Measurements from ENCODE around the gene SNX10. TPM values are rescaled to one million over a fixed set of nuclear protein-coding genes. Genes with fewer than 3 reads are reported as not detected.

Gene SNX10
- total RNA-seq, 4 donors from 2014 or later: 1.9 to 6.9 (median 4.0) TPM

DNA sequence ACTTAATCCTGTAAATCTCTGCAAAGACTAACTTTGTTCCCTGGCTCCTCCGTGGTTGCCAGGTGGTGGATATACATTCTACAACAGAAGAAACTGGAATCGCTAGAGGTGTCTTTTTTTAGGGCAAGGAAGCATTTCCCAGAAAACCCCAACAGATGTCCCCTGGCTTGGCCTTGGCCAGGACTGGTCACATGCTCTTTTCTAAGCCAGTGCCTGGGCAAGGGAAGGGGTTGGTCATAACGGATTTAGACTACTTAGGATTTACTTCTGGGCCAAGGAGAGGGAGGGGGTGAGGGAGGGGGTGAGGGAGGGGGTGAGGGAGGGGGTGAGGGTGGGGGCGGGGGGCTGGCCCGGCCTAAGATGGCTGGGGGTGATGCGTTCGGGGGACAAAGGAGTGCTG lies 105.7 kb downstream of the SNX10 start:
- H3K4me3 ChIP-seq: no peak overlapping the region
- peaks cover 8% of the 10 kb centered on the region for H3K27me3 ChIP-seq
- TF ChIP-seq POLR2AphosphoS5 (IDR thresholded peaks at IDR 0.05): no peak
- TF ChIP-seq, protein P1, sequence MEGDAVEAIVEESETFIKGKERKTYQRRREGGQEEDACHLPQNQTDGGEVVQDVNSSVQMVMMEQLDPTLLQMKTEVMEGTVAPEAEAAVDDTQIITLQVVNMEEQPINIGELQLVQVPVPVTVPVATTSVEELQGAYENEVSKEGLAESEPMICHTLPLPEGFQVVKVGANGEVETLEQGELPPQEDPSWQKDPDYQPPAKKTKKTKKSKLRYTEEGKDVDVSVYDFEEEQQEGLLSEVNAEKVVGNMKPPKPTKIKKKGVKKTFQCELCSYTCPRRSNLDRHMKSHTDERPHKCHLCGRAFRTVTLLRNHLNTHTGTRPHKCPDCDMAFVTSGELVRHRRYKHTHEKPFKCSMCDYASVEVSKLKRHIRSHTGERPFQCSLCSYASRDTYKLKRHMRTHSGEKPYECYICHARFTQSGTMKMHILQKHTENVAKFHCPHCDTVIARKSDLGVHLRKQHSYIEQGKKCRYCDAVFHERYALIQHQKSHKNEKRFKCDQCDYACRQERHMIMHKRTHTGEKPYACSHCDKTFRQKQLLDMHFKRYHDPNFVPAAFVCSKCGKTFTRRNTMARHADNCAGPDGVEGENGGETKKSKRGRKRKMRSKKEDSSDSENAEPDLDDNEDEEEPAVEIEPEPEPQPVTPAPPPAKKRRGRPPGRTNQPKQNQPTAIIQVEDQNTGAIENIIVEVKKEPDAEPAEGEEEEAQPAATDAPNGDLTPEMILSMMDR (IDR thresholded peaks at IDR 0.05): no peak
- TF ChIP-seq POLR2A (IDR thresholded peaks at IDR 0.05): no peak
- TF ChIP-seq EP300 (IDR thresholded peaks at IDR 0.05): no peak
- H3K36me3 ChIP-seq: no peaks in the 10 kb centered on the region
- H3K9me3 ChIP-seq: no peaks in the 10 kb centered on the region
- peaks cover 0 to 21% (median 0%) of the 10 kb centered on the region in 3 donors for H3K4me1 ChIP-seq
- no peak for ATAC-seq
- peak overlapping the region in 2 of 4 donors; percentile 78 to 80 for H3K27ac ChIP-seq
- 35 to 63% methylated on average over 4 to 5 of the region's 7 CpGs for WGBS, 2 donors (ENCODE audit: low coverage in 1 of 2)

DNA sequence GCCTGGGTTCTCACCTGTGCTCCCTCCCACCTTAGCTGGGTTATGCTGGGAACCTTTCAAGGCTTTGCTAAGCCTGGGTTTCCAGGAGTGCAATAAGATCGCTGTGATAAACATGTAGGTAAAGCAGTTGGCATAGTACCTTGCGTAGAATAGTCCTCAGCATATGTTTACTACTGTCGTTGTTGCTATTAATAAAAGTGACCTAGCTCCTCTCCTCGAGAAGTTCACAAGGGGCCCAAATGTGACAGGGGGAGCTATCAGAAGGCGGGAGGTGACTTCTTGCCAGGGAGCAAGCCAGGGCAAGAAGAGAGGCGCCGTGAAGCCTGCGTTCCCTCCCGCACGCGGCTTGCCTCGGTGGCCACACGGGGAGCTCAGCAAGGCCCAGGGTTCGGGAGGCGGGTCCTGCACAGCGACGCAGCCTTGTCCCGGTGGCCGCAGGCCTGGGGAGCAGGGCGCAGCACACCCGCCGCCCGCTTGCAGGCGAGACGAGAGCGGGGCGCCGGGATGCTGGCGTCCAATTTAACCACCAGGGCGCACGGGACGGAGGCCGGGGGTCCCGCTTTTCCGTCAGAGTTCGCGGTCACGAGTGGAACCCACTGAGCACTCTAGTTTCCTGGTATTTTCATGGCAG lies 106.2 kb downstream of the SNX10 start:
- Histone ChIP-seq H3K4me3 (peak overlapping the region; percentile 58 to 72), H3K4me1 (peaks cover 0 to 21% (median 0%) of the 10 kb centered on the region in 3 donors), H3K9me3 (no peaks in the 10 kb centered on the region), H3K27me3 (peaks cover 7% of the 10 kb centered on the region), H3K27ac (peak overlapping the region in 3 of 4 donors; percentile 21 to 80 (median 78)), H3K36me3 (no peaks in the 10 kb centered on the region)
- peak; percentile 48 for ATAC-seq
- 0 to 70% methylated on average over 1 to 2 of the region's 38 CpGs for WGBS, 2 donors (ENCODE audit: low coverage in 1 of 2)
- TF ChIP-seq, protein P1 (IDR thresholded peaks at IDR 0.05): no peak
- TF ChIP-seq POLR2A (IDR thresholded peaks at IDR 0.05): no peak
- TF ChIP-seq EP300 (IDR thresholded peaks at IDR 0.05): no peak
- TF ChIP-seq POLR2AphosphoS5 (IDR thresholded peaks at IDR 0.05): no peak

GRCh38 chr7:26398427-26398755 lies 106.7 kb downstream of the SNX10 start:
- Histone ChIP-seq H3K27me3 (peaks cover 6% of the 10 kb centered on the region), H3K4me3 (peak overlapping the region; percentile 58 to 72), H3K4me1 (peaks cover 0 to 21% (median 0%) of the 10 kb centered on the region in 3 donors), H3K36me3 (no peaks in the 10 kb centered on the region), H3K27ac (peak overlapping the region in 3 of 4 donors; percentile 21 to 80 (median 78)), H3K9me3 (no peaks in the 10 kb centered on the region)
- peak; percentile 92 for ATAC-seq
- TF ChIP-seq, protein P1 (IDR thresholded peaks at IDR 0.05): peak in 1 of 4 experiments; percentile 14
- TF ChIP-seq POLR2AphosphoS5 (IDR thresholded peaks at IDR 0.05) (no peak), EP300 (IDR thresholded peaks at IDR 0.05) (no peak), POLR2A (IDR thresholded peaks at IDR 0.05) (peak in 1 of 2 donors; percentile 8)
- 0% methylated on average over 2 of the region's 36 CpGs; no CpG with 5 or more reads in 1 of the 2 donors for WGBS, 2 donors (ENCODE audit: low coverage in 1 of 2)

- peak overlapping the region in 3 of 4 donors; percentile 21 to 80 (median 78) for H3K27ac ChIP-seq
- peak overlapping the region; percentile 58 to 72 for H3K4me3 ChIP-seq
- ATAC-seq: peak; percentile 47
- TF ChIP-seq EP300 (IDR thresholded peaks at IDR 0.05) (no peak), POLR2AphosphoS5 (IDR thresholded peaks at IDR 0.05) (no peak), POLR2A (IDR thresholded peaks at IDR 0.05) (no peak)
- TF ChIP-seq, protein P1 (IDR thresholded peaks at IDR 0.05): peak in 2 of 4 experiments; percentile 14 to 23
- 1% methylated on average over 24 to 28 of the region's 52 CpGs for WGBS, 2 donors (ENCODE audit: low coverage in 1 of 2)
- H3K36me3 ChIP-seq: no peaks in the 10 kb centered on the region
- peaks cover 1% of the 10 kb centered on the region for H3K27me3 ChIP-seq
- no peaks in the 10 kb centered on the region for H3K9me3 ChIP-seq
- H3K4me1 ChIP-seq: peaks cover 0 to 21% (median 0%) of the 10 kb centered on the region in 3 donors
These were observed 107.3 kb downstream of the SNX10 start for GRCh38 chr7:26398756-26399509.
